Body of pancreas (tissue), 4 donors: ENCODE results near the gene HERC2. TPM values are rescaled to one million over a fixed set of nuclear protein-coding genes. Genes with fewer than 3 reads are reported as not detected.
"Not testable (repeated sequence)": the region's sequence is repeated elsewhere in the genome, so short reads cannot be mapped to it uniquely, and the experiment has no call there.

ENCODE experiments used
- ATAC-seq: fragments of 150-250 bp; one replicate; pipeline ENCODE4 v1.9.1; 2016
- DNase-seq, 4 donors: peaks; one replicate each; pipeline ENCODE4 v3.0.0-alpha.2; 2019
- H3K27ac ChIP-seq, 4 donors: fragments of 200-600 bp; sonication (generic); 1 replicate in 3 of 4; 2 replicates in 1 of 4; pipeline versions ENCODE4 v1.5.1 to v1.6.1; 2016 to 2019; ENCODE audit warnings: mild to moderate bottlenecking in 1 of 4, mixed read lengths in 1 of 4, moderate library complexity in 1 of 4
- H3K27me3 ChIP-seq, 2 donors: fragments of 200-600 bp; sonication (generic); one replicate each; pipeline ENCODE4 v1.6.0; 2016; ENCODE audit warnings: mild to moderate bottlenecking in 1 of 2
- H3K36me3 ChIP-seq, 2 donors: fragments of 200-600 bp; sonication (generic); replicated peaks in 1 of 2; 2 replicates each; pipeline ENCODE4 v1.5.1; 2016; ENCODE audit warnings: low read depth in 2 of 2; ENCODE audit not compliant: insufficient read depth in 1 of 2
- H3K4me1 ChIP-seq: fragments of 200-600 bp; sonication (generic); one replicate; pipeline ENCODE4 v1.6.0; 2016
- H3K4me3 ChIP-seq, 2 donors: fragments of 200-600 bp; sonication (generic); 1 replicate in 1 of 2; 2 replicates in 1 of 2; pipeline ENCODE4 v1.5.1; 2016 to 2019
- H3K9me3 ChIP-seq, 3 donors: fragments of 200-600 bp; sonication (generic); 1 replicate in 2 of 3; 2 replicates in 1 of 3; pipeline ENCODE4 v1.5.1; 2016
- POLR2A ChIP-seq, 3 donors: fragments of 450-650 bp; IDR thresholded peaks; one replicate each; pipeline ENCODE4 v1.6.1; 2016; ENCODE audit warnings: antibody characterized with exemption in 3 of 3, mild to moderate bottlenecking in 2 of 3
- WGBS, 2 donors: methylation state at CpG; one replicate each; pipeline ENCODE4 v1.1.5; 2017; 5-methylcytosine and 5-hydroxymethylcytosine counted together
- intact Hi-C: fragments of 100-400 bp; cut with DNase I; formaldehyde crosslinking; loops from one replicate; pipeline ENCODE4 v1.15.1; 2023
- total RNA-seq, 2 donors: library from RNA; depleted of rRNA; stranded (reverse); fragments of >200 nt; gene quantifications; one replicate each; pipeline ENCODE4 v1.1.0, GENCODE V29; 2016
- TF ChIP-seq, protein P1 (sequence below), 7 experiments: fragments of 450-650 bp in 4 of 7; fragments of 200-600 bp in 3 of 7; sonication (generic) in 3 of 7; IDR thresholded peaks; one replicate each; pipeline ENCODE4 v1.5.1; 2016 to 2019; ENCODE audit warnings: antibody characterized with exemption in 7 of 7

The HERC2 gene
- total RNA-seq, 2 donors from 2014 or later = 36.3 to 76.5 TPM

DNA sequence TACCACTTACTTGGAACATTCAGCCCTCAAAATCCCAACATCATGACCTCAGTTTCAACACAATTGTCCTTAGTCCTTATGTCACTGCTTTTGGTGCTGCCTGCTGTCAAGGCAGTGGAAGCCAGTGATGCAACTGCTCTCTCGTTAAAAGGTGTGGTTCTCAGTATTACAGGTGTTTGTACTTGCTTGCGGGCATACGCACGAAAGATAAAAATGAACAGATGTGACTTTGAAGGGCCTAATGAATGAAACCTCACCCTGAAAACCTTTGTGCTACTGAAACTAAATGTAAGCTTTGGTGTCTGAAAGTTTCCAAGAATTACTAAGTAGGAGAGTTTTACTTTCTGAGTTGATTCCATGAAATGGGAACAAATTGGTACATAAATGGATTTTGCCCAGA is 25.2 kb downstream of the HERC2 start:
- H3K9me3 ChIP-seq, H3K4me3 ChIP-seq, H3K27ac ChIP-seq, H3K27me3 ChIP-seq, intact Hi-C loops, H3K36me3 ChIP-seq, H3K4me1 ChIP-seq, DNase-seq, ATAC-seq: not testable (repeated sequence)
- 82 to 84% methylated on average over 3 to 4 of the region's 4 CpGs for WGBS, 2 donors

DNA sequence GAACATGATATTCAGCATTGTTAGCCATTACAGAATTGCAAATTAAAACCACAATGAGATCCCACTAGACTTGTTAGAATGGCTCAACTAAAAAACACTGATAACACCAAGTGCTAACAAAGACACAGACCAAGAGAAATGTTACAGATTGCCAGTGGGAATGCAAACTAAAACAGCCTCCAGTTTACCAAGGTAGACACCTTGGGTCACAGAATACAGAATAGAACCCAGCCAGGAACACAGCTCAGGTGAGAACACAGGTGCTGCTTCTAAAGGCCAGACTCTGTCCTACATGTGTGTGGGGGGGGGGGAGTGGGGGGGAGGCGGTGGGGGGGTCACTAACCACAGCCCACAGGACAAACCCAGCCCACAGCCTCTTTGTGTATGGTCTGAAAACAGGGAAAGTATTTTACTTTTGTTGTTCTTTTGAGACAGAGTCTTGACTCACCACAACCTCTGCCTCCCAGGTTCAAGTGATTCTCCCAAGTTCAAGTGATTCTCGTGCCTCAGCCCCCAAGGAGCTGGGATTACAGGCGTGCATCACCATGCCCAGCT is 26.9 kb downstream of the HERC2 start:
- H3K4me3 ChIP-seq, intact Hi-C loops, DNase-seq, ATAC-seq, H3K4me1 ChIP-seq, H3K27ac ChIP-seq, H3K27me3 ChIP-seq, H3K36me3 ChIP-seq, H3K9me3 ChIP-seq: not testable (repeated sequence)
- WGBS, 2 donors = 73 to 82% methylated on average over 3 of the region's 3 CpGs

DNA sequence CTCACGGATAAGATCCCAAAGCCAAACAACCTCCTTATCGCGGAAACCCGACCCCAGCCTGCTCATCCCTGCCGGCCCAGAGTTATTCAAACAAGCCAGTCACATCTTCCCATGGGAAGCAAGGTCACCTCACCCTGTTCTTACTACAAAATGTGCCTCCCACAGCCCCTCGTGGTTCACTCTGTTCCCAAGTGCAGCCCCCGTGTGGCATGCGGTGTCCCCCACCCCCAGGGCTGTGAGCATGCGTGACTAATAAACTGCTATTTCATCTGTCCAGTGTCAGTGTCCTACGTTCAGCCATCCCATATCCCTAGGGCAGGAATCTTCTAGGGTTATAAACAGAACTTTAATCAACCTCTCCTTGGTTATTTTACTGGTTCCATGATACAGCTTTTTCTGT is 27.4 kb downstream of the HERC2 start:
- H3K4me3 ChIP-seq, H3K27ac ChIP-seq, H3K36me3 ChIP-seq, H3K27me3 ChIP-seq, intact Hi-C loops, DNase-seq, H3K9me3 ChIP-seq, ATAC-seq, H3K4me1 ChIP-seq: not testable (repeated sequence)
- WGBS, 2 donors = 91 to 93% methylated on average over 7 to 9 of the region's 10 CpGs

DNA sequence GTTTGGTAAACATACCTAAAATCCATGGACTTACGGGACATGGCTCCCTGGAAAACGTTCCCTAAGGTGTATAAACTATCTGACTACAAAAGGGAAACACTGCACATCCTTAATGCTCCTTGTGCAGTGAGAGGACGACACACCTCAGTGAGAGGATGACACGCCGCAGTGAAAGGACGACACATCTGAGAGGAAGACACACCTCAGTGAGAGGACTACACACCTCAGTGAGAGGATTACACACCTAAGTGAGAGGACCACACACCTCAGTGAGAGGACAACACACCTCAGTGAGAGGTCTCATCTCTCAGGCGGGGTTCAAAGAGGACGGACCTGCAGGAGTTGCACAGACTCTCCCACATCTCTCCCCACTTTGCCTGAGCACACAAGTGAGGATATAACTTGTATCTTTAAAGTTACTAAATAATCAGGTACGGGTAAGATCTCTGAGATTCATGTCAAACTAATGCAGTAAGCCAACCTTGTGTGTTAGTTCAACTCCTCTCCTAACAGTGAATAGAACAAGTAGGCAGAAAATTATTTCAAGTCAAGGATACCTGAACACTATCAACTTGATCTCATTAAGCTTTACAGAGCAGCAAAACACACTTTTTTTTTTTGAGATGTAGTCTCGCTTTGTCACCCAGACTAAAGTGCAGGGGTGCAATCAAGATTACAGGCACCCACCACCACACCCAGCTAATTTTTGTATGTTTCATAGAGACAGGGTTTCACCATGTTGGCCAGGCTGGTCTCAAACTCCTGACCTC is 32.1 kb downstream of the HERC2 start:
- TF ChIP-seq, protein P1, sequence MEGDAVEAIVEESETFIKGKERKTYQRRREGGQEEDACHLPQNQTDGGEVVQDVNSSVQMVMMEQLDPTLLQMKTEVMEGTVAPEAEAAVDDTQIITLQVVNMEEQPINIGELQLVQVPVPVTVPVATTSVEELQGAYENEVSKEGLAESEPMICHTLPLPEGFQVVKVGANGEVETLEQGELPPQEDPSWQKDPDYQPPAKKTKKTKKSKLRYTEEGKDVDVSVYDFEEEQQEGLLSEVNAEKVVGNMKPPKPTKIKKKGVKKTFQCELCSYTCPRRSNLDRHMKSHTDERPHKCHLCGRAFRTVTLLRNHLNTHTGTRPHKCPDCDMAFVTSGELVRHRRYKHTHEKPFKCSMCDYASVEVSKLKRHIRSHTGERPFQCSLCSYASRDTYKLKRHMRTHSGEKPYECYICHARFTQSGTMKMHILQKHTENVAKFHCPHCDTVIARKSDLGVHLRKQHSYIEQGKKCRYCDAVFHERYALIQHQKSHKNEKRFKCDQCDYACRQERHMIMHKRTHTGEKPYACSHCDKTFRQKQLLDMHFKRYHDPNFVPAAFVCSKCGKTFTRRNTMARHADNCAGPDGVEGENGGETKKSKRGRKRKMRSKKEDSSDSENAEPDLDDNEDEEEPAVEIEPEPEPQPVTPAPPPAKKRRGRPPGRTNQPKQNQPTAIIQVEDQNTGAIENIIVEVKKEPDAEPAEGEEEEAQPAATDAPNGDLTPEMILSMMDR (IDR thresholded peaks at IDR 0.05) = no peak
- no peak for TF ChIP-seq POLR2A (IDR thresholded peaks at IDR 0.05)
- no peak for ATAC-seq
- no peaks in the 10 kb centered on the region for H3K9me3 ChIP-seq
- 87 to 94% methylated on average over 9 to 10 of the region's 10 CpGs for WGBS, 2 donors
- peaks cover 0 to 2% of the 10 kb centered on the region in 2 donors for H3K36me3 ChIP-seq
- intact Hi-C loops = no loop called here
- H3K27ac ChIP-seq = no peak overlapping the region
- DNase-seq = no peak
- no peak overlapping the region for H3K4me3 ChIP-seq
- no peaks in the 10 kb centered on the region for H3K4me1 ChIP-seq
- H3K27me3 ChIP-seq = no peaks in the 10 kb centered on the region

DNA sequence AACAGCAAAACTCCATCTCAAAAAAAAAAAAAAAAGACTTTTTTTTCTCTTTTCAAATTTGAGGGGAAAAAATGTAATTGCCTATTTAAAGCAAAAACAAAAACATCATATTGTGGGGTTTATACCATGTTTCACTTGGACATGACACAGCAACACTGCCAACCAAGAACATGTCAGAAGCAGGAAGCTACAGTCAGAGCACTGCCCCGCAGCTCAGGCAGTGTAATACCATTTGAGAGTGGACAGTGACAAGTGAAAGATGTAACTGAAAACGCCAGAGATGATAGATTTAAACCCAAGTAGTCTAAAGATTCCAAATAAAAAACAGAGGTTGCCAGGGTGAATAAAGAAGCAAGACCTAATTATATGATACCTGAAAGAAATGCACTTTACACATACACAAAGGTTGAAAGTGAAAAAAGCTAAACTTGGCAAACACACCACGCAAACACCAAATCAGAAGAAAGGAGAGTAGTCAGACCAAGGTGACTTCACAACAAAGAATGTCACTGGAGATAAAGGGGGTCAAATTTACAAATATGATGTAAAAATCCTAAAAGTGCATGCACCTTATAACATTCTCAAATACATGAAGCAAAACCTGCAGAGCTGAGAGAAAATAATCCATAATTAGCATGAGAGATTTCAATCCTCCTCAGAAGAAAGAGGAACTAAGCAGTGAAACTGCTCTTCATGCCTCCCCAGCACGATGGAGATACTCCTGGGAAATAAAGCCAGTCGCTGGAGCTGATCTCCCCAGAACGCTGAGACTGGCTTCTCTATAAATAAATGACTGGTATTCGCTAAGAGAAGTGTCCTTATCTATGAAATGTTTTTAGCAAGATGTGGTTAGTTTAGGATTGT is 32.9 kb downstream of the HERC2 start:
- H3K36me3 ChIP-seq, H3K9me3 ChIP-seq, H3K27me3 ChIP-seq, ATAC-seq, intact Hi-C loops, DNase-seq, H3K4me3 ChIP-seq, H3K4me1 ChIP-seq, H3K27ac ChIP-seq: not testable (repeated sequence)
- 75 to 79% methylated on average over 6 to 7 of the region's 7 CpGs for WGBS, 2 donors

DNA sequence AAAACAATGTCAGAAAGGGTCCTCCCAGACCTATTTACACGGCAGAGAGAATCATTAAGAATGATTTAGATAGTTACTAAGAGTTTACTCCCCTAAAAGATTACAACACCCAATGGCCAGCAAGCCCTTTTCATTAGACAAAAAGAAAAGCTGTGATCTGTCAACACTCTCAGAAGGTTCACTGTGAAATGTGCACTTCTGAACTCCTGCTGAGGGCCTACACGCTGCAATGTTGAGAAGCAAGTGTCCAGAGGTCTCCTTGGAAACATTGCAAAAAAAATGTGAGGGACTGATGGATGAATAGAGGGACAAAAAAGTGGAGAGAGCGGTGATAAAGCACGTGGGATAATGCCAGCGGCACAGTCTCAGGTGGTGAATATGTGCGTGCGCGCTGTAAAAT is 35.3 kb downstream of the HERC2 start:
- WGBS, 2 donors = 75 to 79% methylated on average over 8 of the region's 8 CpGs
- H3K9me3 ChIP-seq, DNase-seq, H3K4me1 ChIP-seq, ATAC-seq, H3K27ac ChIP-seq, H3K27me3 ChIP-seq, intact Hi-C loops, H3K36me3 ChIP-seq, H3K4me3 ChIP-seq: not testable (repeated sequence)

DNA sequence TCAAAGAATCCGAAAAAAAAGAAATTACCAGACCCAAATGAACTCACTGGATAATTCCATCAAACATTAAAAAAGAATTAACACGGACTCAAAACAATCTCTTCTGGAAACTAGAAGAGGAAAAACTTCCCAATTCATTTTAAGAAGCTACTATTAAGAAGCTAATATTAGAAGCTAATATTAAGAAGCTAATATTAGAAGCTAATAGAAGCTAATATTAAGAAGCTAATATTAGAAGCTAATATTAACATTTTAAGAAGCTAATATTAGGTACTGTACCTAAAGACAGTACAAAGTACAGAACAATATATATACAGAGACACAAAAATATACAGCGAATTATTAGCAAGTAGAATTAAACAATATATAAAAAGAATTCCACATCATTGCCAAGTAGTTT is 35.9 kb downstream of the HERC2 start:
- H3K4me1 ChIP-seq = peaks cover 4% of the 10 kb centered on the region
- no peak overlapping the region for H3K27ac ChIP-seq
- ATAC-seq (no peak), DNase-seq (no peak)
- peaks cover 0 to 2% of the 10 kb centered on the region in 2 donors for H3K36me3 ChIP-seq
- no peaks in the 10 kb centered on the region for H3K9me3 ChIP-seq
- intact Hi-C loops = no loop called here
- no peak overlapping the region for H3K4me3 ChIP-seq
- no peaks in the 10 kb centered on the region for H3K27me3 ChIP-seq
- 95 to 98% methylated on average over 3 of the region's 3 CpGs for WGBS, 2 donors
- no peak for TF ChIP-seq POLR2A (IDR thresholded peaks at IDR 0.05)
- TF ChIP-seq, protein P1 (IDR thresholded peaks at IDR 0.05) = no peak
